WTC11 (cell line): ENCODE measurements around the gene NRXN3. TPM values are rescaled to one million over a fixed set of nuclear protein-coding genes. Genes with fewer than 3 reads are reported as not detected.

Experiments used
- ATAC-seq: fragments of 200-7000 bp; cut with Tn5 transposase; 2 replicates; pipeline ENCODE4 v1.10.0; 2021; ENCODE audit warnings: mild to moderate bottlenecking, moderate library complexity
- CTCF ChIA-PET: fragments of 300-600 bp; sonication (Branson Sonifier 250); formaldehyde crosslinking; loops from one replicate; lab custom pipeline; 2021; ENCODE audit warnings: antibody characterized with exemption; lab: Charles Lee
- POLR2A ChIA-PET: fragments of 350-600 bp; sonication (Branson Sonifier 250); formaldehyde crosslinking; loops from one replicate; lab custom pipeline; 2021; ENCODE audit warnings: antibody characterized with exemption; lab: Charles Lee
- DNase-seq: peaks from one replicate; pipeline ENCODE4 v3.0.0; 2021; ENCODE audit warnings: low spot score
- H3K27ac Mint-ChIP-seq: 2 replicates; pipeline ENCODE4 v1.8.0; 2021; ENCODE audit warnings: mixed read lengths
- H3K27me3 Mint-ChIP-seq: 2 replicates; pipeline ENCODE4 v1.8.0; 2021; ENCODE audit warnings: low read depth, mild to moderate bottlenecking, moderate library complexity, mixed read lengths
- H3K36me3 Mint-ChIP-seq: 2 replicates; pipeline ENCODE4 v1.8.0; 2021; ENCODE audit warnings: mixed read lengths
- H3K4me1 Mint-ChIP-seq: 2 replicates; pipeline ENCODE4 v1.8.0; 2022; ENCODE audit warnings: mixed read lengths
- H3K4me3 Mint-ChIP-seq: 2 replicates; pipeline ENCODE4 v1.8.0; 2021; ENCODE audit warnings: mild to moderate bottlenecking, moderate library complexity, mixed read lengths
- H3K9me3 Mint-ChIP-seq: 2 replicates; pipeline ENCODE4 v1.8.0; 2021; ENCODE audit warnings: mixed read lengths
- ATF1 ChIP-seq: sonication (generic); formaldehyde crosslinking; IDR thresholded peaks from 2 replicates; pipeline ENCODE4 v1.8.1; 2023; ENCODE audit warnings: mild to moderate bottlenecking, moderate library complexity, missing genetic modification reagents
- CREB1 ChIP-seq: sonication (generic); formaldehyde crosslinking; IDR thresholded peaks from 2 replicates; pipeline ENCODE4 v1.8.0; 2023; ENCODE audit warnings: mild to moderate bottlenecking, missing genetic modification reagents
- CREM ChIP-seq: sonication (generic); formaldehyde crosslinking; IDR thresholded peaks from 2 replicates; pipeline ENCODE4 v1.8.1; 2022; ENCODE audit warnings: mild to moderate bottlenecking, missing genetic modification reagents, moderate library complexity
- ESRRA ChIP-seq: sonication (generic); formaldehyde crosslinking; IDR thresholded peaks from 2 replicates; pipeline ENCODE4 v1.8.1; 2022; ENCODE audit warnings: mild to moderate bottlenecking, missing genetic modification reagents, borderline replicate concordance
- FOXJ3 ChIP-seq: sonication (generic); formaldehyde crosslinking; IDR thresholded peaks from 2 replicates; pipeline ENCODE4 v1.9.0; 2021; ENCODE audit warnings: missing genetic modification reagents, mild to moderate bottlenecking, borderline replicate concordance
- HMGA2 ChIP-seq: fragments of 250-450 bp; sonication (Bioruptor Pico); IDR thresholded peaks from 2 replicates; pipeline ENCODE4 v1.4.0; 2021; ENCODE audit warnings: mild to moderate bottlenecking, moderate library complexity
- IRF2 ChIP-seq: sonication (generic); formaldehyde crosslinking; IDR thresholded peaks from 2 replicates; pipeline ENCODE4 v1.8.0; 2022; ENCODE audit warnings: low read depth, missing genetic modification reagents, borderline replicate concordance
- NFE2L1 ChIP-seq: sonication (generic); formaldehyde crosslinking; IDR thresholded peaks from 2 replicates; pipeline ENCODE4 v1.8.1; 2023; ENCODE audit warnings: missing genetic modification reagents
- NFYB ChIP-seq: sonication (generic); formaldehyde crosslinking; conservative IDR thresholded peaks from 2 replicates; pipeline ENCODE4 v1.8.0; 2022; ENCODE audit warnings: low read depth, missing genetic modification reagents
- RELA ChIP-seq: sonication (generic); formaldehyde crosslinking; IDR thresholded peaks from 2 replicates; pipeline ENCODE4 v1.8.1; 2022; ENCODE audit warnings: missing genetic modification reagents, mild to moderate bottlenecking, borderline replicate concordance
- RORB ChIP-seq: fragments of 250-450 bp; sonication (Bioruptor Pico); IDR thresholded peaks from 2 replicates; pipeline ENCODE4 v1.9.0; 2021; ENCODE audit warnings: mild to moderate bottlenecking
- TP53 ChIP-seq: sonication (generic); formaldehyde crosslinking; IDR thresholded peaks from 2 replicates; pipeline ENCODE4 v1.8.1; 2023; ENCODE audit warnings: mild to moderate bottlenecking, missing genetic modification reagents
- ZNF671 ChIP-seq: fragments of 250-450 bp; sonication (Bioruptor Pico); IDR thresholded peaks from 2 replicates; pipeline ENCODE4 v1.8.0; 2021; ENCODE audit warnings: mild to moderate bottlenecking
- total RNA-seq: library from RNA; stranded (reverse); gene quantifications from 3 replicates; pipeline ENCODE4 v1.2.3, GENCODE V29; 2021
- TF ChIP-seq, protein P1 (sequence below): sonication (generic); formaldehyde crosslinking; IDR thresholded peaks from 2 replicates; pipeline ENCODE4 v1.8.1; 2023; ENCODE audit warnings: mild to moderate bottlenecking, missing genetic modification reagents
- TF ChIP-seq, protein P2 (sequence below): sonication (generic); formaldehyde crosslinking; IDR thresholded peaks from 2 replicates; pipeline ENCODE4 v1.8.1; 2022; ENCODE audit warnings: missing genetic modification reagents, borderline replicate concordance
- TF ChIP-seq, protein P3 (sequence below): sonication (generic); formaldehyde crosslinking; IDR thresholded peaks from 2 replicates; pipeline ENCODE4 v1.8.0; 2022; ENCODE audit warnings: mild to moderate bottlenecking, missing genetic modification reagents
- TF ChIP-seq, protein P4 (sequence below): sonication (generic); formaldehyde crosslinking; conservative IDR thresholded peaks from 2 replicates; pipeline ENCODE4 v1.8.1; 2023; ENCODE audit warnings: mild to moderate bottlenecking, low read depth, missing genetic modification reagents, moderate library complexity
- TF ChIP-seq, protein P5 (sequence below): sonication (generic); formaldehyde crosslinking; IDR thresholded peaks from 2 replicates; pipeline ENCODE4 v1.8.0; 2022; ENCODE audit warnings: mild to moderate bottlenecking, missing genetic modification reagents
- TF ChIP-seq, protein P6 (sequence below): sonication (generic); formaldehyde crosslinking; IDR thresholded peaks from 2 replicates; pipeline ENCODE4 v1.8.1; 2023; ENCODE audit warnings: mild to moderate bottlenecking, missing genetic modification reagents, borderline replicate concordance
- TF ChIP-seq, protein P7 (sequence below): fragments of 250-450 bp; sonication (Bioruptor Pico); IDR thresholded peaks from 2 replicates; pipeline ENCODE4 v1.8.0; 2021; ENCODE audit warnings: mild to moderate bottlenecking
- TF ChIP-seq, protein P8 (sequence below): sonication (generic); formaldehyde crosslinking; IDR thresholded peaks from 2 replicates; pipeline ENCODE4 v1.8.0; 2023; ENCODE audit warnings: missing genetic modification reagents

The NRXN3 gene
- total RNA-seq, 1 experiment from 2014 or later = 3.0 TPM

DNA sequence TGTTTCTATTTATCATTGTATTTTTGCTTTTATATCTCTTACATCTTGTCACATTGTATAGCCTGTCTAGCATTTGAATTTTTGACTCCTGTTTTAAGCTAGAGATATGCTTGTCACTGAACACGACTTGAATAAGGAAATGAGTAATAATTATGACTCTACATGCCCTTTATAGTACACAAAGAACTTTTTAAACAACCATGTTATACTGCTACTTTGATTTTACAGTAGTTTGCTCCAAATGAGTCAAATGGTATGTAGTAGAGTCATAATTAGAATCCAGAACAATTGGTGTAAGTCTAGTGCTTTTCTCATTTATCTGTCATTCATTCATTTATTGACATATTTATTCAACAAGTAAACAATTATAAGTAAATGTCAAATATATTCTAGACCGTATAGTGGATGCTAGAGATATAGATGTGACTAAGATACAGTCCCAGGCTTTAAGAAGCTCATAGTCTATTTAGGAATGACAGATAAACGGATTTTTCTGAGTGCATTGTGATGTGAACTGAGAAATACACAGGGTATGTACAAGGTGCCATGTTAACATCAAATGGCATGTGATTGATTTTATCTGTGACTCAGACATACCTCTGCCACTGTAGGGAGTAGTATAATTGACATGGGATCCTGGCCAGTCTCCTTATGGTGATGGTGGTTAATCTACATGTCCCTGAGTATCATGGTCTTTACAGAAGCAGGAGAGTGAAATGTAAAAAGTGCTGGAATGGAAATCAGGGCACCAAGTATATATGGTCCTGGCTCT, 1241.4 kb downstream of the NRXN3 start:
- H3K27ac Mint-ChIP-seq = no peak overlapping the region
- H3K4me1 Mint-ChIP-seq = peaks cover 13% of the 10 kb centered on the region
- H3K36me3 Mint-ChIP-seq = peaks cover under 1% of the 10 kb centered on the region; the same call in 1 of the 2 replicates
- no peak overlapping the region for H3K4me3 Mint-ChIP-seq
- ChIA-PET POLR2A (no interaction called here), CTCF (no interaction called here)
- peaks cover 9% of the 10 kb centered on the region for H3K9me3 Mint-ChIP-seq
- ATAC-seq (no peak), DNase-seq (no peak)
- TF ChIP-seq, protein P1, sequence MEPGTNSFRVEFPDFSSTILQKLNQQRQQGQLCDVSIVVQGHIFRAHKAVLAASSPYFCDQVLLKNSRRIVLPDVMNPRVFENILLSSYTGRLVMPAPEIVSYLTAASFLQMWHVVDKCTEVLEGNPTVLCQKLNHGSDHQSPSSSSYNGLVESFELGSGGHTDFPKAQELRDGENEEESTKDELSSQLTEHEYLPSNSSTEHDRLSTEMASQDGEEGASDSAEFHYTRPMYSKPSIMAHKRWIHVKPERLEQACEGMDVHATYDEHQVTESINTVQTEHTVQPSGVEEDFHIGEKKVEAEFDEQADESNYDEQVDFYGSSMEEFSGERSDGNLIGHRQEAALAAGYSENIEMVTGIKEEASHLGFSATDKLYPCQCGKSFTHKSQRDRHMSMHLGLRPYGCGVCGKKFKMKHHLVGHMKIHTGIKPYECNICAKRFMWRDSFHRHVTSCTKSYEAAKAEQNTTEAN (CRISPR knock-in tag) = no peak
- TF ChIP-seq, protein P2, sequence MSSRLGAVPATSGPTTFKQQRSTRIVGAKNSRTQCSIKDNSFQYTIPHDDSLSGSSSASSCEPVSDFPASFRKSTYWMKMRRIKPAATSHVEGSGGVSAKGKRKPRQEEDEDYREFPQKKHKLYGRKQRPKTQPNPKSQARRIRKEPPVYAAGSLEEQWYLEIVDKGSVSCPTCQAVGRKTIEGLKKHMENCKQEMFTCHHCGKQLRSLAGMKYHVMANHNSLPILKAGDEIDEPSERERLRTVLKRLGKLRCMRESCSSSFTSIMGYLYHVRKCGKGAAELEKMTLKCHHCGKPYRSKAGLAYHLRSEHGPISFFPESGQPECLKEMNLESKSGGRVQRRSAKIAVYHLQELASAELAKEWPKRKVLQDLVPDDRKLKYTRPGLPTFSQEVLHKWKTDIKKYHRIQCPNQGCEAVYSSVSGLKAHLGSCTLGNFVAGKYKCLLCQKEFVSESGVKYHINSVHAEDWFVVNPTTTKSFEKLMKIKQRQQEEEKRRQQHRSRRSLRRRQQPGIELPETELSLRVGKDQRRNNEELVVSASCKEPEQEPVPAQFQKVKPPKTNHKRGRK (CRISPR knock-in tag) = no peak
- no peak for TF ChIP-seq ESRRA (CRISPR knock-in tag)
- TF ChIP-seq CREB1 (CRISPR knock-in tag) = no peak
- TF ChIP-seq NFE2L1 (CRISPR knock-in tag) = no peak
- TF ChIP-seq, protein P3, sequence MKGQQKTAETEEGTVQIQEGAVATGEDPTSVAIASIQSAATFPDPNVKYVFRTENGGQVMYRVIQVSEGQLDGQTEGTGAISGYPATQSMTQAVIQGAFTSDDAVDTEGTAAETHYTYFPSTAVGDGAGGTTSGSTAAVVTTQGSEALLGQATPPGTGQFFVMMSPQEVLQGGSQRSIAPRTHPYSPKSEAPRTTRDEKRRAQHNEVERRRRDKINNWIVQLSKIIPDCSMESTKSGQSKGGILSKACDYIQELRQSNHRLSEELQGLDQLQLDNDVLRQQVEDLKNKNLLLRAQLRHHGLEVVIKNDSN (CRISPR knock-in tag) = no peak
- TF ChIP-seq, protein P4, sequence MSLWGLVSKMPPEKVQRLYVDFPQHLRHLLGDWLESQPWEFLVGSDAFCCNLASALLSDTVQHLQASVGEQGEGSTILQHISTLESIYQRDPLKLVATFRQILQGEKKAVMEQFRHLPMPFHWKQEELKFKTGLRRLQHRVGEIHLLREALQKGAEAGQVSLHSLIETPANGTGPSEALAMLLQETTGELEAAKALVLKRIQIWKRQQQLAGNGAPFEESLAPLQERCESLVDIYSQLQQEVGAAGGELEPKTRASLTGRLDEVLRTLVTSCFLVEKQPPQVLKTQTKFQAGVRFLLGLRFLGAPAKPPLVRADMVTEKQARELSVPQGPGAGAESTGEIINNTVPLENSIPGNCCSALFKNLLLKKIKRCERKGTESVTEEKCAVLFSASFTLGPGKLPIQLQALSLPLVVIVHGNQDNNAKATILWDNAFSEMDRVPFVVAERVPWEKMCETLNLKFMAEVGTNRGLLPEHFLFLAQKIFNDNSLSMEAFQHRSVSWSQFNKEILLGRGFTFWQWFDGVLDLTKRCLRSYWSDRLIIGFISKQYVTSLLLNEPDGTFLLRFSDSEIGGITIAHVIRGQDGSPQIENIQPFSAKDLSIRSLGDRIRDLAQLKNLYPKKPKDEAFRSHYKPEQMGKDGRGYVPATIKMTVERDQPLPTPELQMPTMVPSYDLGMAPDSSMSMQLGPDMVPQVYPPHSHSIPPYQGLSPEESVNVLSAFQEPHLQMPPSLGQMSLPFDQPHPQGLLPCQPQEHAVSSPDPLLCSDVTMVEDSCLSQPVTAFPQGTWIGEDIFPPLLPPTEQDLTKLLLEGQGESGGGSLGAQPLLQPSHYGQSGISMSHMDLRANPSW = no peak
- TF ChIP-seq, protein P5, sequence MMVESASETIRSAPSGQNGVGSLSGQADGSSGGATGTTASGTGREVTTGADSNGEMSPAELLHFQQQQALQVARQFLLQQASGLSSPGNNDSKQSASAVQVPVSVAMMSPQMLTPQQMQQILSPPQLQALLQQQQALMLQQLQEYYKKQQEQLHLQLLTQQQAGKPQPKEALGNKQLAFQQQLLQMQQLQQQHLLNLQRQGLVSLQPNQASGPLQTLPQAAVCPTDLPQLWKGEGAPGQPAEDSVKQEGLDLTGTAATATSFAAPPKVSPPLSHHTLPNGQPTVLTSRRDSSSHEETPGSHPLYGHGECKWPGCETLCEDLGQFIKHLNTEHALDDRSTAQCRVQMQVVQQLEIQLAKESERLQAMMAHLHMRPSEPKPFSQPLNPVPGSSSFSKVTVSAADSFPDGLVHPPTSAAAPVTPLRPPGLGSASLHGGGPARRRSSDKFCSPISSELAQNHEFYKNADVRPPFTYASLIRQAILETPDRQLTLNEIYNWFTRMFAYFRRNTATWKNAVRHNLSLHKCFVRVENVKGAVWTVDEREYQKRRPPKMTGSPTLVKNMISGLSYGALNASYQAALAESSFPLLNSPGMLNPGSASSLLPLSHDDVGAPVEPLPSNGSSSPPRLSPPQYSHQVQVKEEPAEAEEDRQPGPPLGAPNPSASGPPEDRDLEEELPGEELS = no peak
- TF ChIP-seq RORB (CRISPR knock-in tag) = no peak
- TF ChIP-seq HMGA2 = no peak
- no peak for TF ChIP-seq CREM (CRISPR knock-in tag)
- TF ChIP-seq ATF1 (CRISPR knock-in tag) = no peak
- TF ChIP-seq ZNF671 (CRISPR knock-in tag) = no peak
- no peak for TF ChIP-seq NFYB (CRISPR knock-in tag)
- no peak for TF ChIP-seq TP53
- no peak for TF ChIP-seq FOXJ3 (CRISPR knock-in tag)
- TF ChIP-seq RELA = no peak
- TF ChIP-seq, all 79 proteins: peak for 0
- no peaks in the 10 kb centered on the region; the same call in 1 of the 2 replicates for H3K27me3 Mint-ChIP-seq

DNA sequence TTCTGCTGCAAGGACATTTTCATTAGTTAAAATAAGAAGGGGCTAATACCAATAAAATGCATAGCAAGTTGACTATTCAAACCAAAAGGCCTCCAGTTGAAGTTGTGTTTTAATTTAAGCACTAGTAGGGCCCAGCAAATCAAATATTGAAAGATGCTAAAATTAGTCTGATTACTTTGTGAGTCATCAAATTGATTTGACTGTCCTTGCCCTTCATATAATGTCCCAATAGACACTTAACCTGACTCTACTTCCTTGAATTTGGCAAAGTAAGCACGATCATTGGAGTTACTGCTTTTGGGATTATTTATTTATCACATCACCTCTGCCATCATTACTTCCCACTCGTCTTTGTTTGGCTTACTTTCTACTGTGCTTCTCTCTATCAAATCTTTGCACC, 1242.6 kb downstream of the NRXN3 start:
- Mint-ChIP-seq H3K4me3 (no peak overlapping the region), H3K9me3 (peaks cover 13% of the 10 kb centered on the region), H3K27ac (no peak overlapping the region), H3K36me3 (peaks cover 3% of the 10 kb centered on the region; the same call in 1 of the 2 replicates), H3K4me1 (peaks cover 13% of the 10 kb centered on the region), H3K27me3 (no peaks in the 10 kb centered on the region; the same call in 1 of the 2 replicates)
- DNase-seq (no peak), ATAC-seq (no peak)
- POLR2A ChIA-PET = no interaction called here
- CTCF ChIA-PET = no interaction called here
- TF ChIP-seq, protein P6, sequence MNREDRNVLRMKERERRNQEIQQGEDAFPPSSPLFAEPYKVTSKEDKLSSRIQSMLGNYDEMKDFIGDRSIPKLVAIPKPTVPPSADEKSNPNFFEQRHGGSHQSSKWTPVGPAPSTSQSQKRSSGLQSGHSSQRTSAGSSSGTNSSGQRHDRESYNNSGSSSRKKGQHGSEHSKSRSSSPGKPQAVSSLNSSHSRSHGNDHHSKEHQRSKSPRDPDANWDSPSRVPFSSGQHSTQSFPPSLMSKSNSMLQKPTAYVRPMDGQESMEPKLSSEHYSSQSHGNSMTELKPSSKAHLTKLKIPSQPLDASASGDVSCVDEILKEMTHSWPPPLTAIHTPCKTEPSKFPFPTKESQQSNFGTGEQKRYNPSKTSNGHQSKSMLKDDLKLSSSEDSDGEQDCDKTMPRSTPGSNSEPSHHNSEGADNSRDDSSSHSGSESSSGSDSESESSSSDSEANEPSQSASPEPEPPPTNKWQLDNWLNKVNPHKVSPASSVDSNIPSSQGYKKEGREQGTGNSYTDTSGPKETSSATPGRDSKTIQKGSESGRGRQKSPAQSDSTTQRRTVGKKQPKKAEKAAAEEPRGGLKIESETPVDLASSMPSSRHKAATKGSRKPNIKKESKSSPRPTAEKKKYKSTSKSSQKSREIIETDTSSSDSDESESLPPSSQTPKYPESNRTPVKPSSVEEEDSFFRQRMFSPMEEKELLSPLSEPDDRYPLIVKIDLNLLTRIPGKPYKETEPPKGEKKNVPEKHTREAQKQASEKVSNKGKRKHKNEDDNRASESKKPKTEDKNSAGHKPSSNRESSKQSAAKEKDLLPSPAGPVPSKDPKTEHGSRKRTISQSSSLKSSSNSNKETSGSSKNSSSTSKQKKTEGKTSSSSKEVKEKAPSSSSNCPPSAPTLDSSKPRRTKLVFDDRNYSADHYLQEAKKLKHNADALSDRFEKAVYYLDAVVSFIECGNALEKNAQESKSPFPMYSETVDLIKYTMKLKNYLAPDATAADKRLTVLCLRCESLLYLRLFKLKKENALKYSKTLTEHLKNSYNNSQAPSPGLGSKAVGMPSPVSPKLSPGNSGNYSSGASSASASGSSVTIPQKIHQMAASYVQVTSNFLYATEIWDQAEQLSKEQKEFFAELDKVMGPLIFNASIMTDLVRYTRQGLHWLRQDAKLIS = no peak
- TF ChIP-seq IRF2 (CRISPR knock-in tag) (no peak), NFE2L1 (CRISPR knock-in tag) (no peak), ESRRA (CRISPR knock-in tag) (no peak)
- TF ChIP-seq, protein P7, sequence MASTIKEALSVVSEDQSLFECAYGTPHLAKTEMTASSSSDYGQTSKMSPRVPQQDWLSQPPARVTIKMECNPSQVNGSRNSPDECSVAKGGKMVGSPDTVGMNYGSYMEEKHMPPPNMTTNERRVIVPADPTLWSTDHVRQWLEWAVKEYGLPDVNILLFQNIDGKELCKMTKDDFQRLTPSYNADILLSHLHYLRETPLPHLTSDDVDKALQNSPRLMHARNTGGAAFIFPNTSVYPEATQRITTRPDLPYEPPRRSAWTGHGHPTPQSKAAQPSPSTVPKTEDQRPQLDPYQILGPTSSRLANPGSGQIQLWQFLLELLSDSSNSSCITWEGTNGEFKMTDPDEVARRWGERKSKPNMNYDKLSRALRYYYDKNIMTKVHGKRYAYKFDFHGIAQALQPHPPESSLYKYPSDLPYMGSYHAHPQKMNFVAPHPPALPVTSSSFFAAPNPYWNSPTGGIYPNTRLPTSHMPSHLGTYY (CRISPR knock-in tag) = no peak
- TF ChIP-seq, protein P8, sequence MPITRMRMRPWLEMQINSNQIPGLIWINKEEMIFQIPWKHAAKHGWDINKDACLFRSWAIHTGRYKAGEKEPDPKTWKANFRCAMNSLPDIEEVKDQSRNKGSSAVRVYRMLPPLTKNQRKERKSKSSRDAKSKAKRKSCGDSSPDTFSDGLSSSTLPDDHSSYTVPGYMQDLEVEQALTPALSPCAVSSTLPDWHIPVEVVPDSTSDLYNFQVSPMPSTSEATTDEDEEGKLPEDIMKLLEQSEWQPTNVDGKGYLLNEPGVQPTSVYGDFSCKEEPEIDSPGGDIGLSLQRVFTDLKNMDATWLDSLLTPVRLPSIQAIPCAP (CRISPR knock-in tag) = no peak
